Measurements from ENCODE around the gene RTN1.

Gene RTN1

GRCh38 chr14:59870277-59871165, at the start of gene RTN1:
Gene RTN1 (minus strand): TSS chr14:59870776. CDS start chr14:59870630, 146 bp downstream.
- peak; percentile 21 for DNase-seq (ENCODE audit: low spot score)

DNA sequence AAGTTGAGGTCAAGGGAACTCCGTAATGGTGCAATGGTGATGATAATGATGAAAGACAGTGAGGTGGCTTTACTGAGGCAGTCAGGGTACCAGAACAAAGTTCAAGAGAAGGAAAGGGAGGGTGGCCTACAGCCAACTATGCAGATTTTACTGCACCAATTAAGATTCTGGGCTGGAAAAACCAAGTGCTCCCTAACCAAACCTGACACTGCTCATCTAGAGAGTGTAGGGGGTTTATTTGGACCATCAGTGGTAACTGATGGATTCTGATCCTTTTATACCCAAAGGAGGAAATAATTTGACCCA, 49.8 kb upstream of the RTN1 start:
- no peak for DNase-seq (ENCODE audit: low spot score)

DNA sequence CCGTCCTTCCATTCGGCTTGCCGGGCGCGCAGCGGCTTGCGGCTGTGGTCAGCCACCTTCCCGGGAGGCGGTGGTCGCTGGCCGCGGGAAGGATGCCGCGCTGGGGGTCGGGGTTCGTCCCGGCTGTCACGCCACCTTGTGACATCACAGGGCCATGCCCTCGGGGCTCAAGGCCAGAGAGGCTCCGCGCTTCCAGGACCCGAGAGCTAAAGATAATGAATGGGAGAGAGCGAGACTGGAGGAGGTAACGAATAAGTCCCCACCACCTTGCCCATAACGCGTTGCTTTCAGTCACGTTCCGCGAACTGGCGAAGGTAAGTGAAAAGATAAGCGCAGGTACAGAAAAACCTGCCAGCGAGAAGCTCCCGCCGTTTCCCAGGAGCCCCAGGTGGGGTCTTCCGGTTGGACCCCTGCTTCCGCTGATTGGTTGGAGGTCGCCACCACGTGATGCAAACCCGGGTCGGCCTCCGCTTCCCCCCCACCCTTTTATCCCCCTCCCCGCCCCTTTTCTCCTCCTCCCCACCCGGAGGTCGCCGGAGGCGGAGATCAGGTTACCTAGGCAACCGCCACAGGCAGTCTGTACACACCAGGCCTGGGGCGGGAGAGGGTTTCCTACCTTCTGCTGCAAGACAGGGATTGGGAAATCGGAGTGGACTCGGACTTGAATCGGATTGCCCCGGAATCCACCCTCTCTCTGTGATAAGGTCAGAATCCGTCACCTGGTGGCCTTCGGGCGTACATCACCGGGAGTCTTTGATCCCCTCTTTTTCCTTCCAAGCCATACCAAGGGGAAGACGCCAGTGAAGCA, 49.2 kb upstream of the RTN1 start, which contains the start of gene LRRC9:
Gene LRRC9 (plus strand): TSS at position 575 of the 808 bp plus-strand sequence.
- DNase-seq (ENCODE audit: low spot score), result no peak

DNA sequence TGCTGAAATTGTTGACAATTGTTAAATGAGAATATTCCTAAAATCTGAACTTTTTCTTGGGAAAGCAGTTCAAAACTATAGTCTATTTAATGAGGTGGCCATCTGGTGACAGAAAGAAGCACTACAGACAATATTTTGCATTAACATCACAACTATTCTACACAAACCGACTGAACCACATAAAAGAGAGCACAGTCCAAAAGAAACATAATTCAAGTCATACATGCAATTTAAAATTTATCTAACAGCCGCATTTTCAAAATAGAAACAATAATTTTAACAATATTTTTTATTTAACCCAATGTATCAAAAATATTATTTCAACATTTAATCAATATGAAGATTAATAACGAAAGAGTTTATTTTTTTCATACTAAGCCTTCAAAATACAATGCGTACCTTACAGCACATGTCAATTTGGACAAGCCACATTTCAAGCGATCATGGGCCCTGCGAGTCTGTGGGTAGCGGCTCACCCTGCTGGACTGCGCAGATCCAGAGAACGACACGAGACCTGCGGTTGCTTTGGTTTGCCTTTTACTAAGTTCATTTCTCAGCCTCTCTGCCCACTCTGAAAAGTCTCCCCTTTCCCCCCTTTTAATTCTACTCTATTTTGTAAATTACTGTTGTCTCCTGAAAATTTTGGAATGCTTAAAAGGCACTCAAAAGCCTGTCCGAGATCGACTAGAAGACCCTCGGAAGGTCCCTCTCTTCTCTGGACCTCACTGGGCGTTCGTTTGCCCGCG, 48.4 kb upstream of the RTN1 start:
- DNase-seq (ENCODE audit: low spot score), result peak; percentile 45

- DNase-seq (ENCODE audit: low spot score), result no peak
Observed at GRCh38 chr14:59913187-59913586, 42.6 kb upstream of the RTN1 start.

GRCh38 chr14:59912443-59912842, 41.9 kb upstream of the RTN1 start:
- no peak for DNase-seq (ENCODE audit: low spot score)

- no peak for DNase-seq (ENCODE audit: low spot score)
Observed at GRCh38 chr14:59905188-59905587, 34.6 kb upstream of the RTN1 start.

- no peak for DNase-seq (ENCODE audit: low spot score)
Observed at GRCh38 chr14:59904184-59904583, 33.6 kb upstream of the RTN1 start.

DNA sequence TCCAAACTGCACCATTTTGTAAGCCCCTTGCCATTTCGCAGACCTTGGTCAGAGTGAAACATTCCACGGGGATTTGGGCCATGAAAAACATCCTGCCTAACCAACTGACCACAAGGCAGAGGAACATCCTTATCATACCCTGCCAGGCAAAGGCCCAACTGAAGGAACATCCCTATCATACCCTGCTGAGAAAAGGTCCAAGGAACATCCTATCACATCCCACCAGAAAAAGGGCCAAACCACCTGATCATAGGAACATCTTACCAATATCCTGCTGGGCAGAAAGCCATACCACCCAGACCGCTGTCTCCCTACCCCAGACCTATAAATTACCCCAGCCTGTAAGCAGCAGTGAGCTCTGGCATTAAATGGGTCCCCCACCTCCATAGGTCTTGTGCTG, 30.0 kb upstream of the RTN1 start:
- DNase-seq (ENCODE audit: low spot score), result no peak

GRCh38 chr14:59897757-59898383, 27.3 kb upstream of the RTN1 start:
- DNase-seq (ENCODE audit: low spot score), result peak; percentile 39

DNA sequence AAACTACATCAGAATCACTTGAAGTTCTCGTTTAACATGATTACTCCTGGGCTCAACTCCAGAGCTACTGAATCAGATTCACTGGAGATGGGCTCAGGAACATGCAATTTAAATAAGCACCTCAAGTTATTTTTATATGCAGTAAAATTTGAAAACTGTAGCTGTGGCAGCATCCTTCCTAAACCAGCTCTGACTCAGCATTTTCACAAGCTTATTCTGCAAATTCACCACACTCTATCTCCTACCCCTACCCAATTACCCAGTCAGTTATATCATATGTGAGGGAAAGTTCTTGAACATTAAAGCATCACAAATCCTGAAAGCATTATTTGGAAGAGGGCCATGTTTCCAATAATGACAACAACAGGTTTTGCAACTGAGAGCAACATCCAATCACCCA, 25.1 kb upstream of the RTN1 start:
- no peak for DNase-seq (ENCODE audit: low spot score)

GRCh38 chr14:59890676-59891075, 20.1 kb upstream of the RTN1 start:
- no peak for DNase-seq (ENCODE audit: low spot score)

DNA sequence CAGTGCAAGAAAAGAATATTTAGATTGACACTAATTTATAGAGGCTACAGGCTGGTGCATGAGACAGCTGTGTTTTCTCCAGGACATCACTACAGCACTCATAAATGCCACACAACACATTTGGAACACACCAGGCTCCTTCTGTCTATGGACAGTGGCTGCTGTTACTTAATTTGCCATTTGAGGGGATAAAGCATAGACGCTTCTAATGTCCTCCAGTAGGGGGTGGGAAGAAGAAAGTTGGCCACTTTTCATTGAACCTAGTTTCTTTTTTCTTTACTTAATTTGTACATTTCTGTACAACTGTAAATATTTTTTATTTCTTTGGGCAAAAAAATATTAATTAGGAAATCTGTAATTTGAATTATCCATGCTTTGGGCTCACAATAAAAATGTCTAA, 12.4 kb upstream of the RTN1 start:
- no peak for DNase-seq (ENCODE audit: low spot score)

- DNase-seq (ENCODE audit: low spot score), result no peak
Observed at GRCh38 chr14:59871166-59871495, 555 bp upstream of the RTN1 start.

DNA sequence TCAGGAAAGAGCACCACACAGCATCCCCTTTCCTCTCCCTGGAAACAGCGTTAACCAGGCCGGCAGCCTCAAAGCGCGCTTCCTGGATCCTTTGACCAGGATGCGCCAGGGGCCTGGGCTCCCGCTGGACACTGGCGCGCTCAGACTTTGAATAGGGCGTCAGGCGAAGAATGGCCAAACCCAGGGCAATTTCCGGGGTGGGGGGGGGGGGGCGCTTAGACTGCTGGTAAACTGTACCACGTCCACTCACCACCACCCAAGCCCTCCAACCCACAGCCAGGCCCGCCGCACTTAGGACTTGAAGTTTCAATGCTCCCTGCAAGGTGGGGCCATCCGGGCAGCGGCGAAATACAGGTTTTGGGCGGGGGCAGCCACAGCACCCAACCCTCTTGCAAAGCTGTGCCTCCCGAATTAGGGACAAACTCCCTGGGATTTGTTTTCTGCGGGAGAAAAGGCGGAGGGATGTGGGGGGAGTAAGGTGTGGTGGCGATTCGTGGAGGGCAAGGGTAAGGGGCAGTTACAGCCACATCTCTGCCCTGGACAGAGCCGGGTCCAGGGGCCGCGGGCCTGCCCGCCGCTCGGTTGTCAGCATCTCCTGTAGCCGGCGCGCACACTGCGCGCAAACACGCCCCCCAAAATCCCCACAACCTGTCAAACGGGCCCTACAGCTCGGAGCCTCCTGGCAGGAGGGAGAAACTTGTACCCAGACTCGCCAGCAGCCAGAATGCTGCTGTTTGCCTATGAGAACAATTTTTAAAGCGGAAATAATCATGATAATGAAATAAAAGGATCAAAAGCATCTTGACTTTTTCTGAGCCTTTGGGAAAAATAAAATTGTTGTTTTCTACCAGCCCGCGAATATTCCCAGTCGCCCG, 958 bp downstream of the RTN1 start:
- no peak for DNase-seq (ENCODE audit: low spot score)

DNA sequence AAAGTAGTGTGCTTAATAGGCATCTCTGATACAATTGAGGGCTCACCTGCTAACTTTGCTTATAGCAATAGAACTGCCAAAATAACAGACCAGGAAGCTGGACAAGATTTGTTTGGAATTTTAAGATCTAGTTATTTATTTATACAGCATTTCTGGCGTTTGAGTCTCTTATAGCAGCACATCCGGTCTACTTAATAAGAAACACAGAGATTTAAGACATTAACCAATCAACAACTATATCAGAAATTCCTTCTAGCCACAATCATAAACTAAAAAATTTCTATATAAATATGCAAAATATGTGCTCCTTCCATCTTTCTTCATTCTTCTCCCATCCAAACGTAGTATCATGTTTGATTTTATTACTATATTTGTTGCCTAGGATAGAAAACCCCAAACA, 2.6 kb downstream of the RTN1 start:
- no peak for DNase-seq (ENCODE audit: low spot score)

DNA sequence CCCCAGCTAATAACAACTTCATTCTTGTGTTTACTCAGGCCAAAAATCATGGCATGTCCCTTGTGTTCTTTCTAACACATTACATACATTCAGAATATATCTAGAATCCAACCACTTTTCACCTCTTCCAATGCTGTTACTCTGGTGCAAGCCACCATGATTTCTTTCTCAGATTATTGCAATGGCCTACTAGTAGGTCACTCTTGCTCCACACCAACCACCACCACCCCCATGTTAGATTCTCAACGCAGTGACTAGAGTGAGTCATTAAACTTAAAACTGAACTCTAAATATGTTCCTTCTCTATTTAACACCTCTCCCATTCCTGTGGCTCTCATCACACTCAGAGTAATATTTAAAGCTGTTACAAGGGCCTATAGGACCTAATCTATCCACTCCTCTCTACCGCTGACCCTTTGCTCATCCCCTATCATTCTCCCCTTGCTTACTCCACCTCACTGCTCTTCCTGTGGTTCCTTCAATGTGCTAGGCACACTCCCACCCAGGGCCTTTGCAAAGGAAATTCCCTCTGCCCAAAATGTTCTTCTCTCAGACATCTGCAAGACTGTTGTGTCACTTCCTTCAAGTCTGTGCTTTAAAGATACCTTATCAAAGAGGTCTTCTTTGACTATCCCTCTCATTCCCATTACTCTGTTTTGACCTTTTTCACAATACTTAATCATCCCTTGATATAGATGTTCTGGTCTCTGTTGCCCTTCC, 6.6 kb downstream of the RTN1 start:
- DNase-seq (ENCODE audit: low spot score), result no peak

DNA sequence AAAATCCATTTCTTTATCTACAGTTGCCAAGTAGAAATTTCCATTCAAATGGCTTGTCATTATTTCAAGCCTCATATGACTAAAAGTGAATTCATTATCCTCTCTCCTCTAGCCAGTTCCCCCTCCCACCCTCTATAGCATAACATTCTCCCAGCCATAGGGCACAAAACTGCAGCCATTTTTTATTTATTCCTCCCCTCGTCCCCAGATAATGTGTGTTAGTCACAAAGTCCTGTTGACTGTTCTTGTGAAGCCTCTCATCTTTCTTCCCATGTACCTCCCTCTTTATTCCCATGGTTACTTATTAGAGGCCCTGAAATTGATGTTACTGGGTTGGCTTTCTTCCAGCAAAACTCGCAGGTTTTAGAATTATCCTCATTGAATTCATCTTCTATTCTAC, 13.2 kb downstream of the RTN1 start:
- no peak for DNase-seq (ENCODE audit: low spot score)

DNA sequence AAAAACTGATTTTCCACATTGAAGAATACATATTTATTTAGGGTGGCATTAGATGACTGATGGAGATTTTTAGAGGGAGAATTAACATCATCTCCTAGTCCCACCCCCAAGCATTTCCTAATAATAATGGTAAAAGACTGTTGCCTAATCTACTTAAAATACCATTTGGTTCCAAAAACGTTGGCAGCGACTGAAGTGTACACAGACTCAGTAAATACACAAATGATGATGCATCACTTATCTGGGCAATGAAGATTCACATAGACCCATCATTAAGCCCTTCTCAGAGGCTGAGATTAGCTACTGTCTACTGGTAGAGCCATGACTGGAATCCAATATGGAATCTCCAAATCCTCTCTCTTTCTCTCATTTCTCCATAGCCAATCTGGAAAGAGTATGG, 18.2 kb downstream of the RTN1 start:
- DNase-seq (ENCODE audit: low spot score), result no peak

DNA sequence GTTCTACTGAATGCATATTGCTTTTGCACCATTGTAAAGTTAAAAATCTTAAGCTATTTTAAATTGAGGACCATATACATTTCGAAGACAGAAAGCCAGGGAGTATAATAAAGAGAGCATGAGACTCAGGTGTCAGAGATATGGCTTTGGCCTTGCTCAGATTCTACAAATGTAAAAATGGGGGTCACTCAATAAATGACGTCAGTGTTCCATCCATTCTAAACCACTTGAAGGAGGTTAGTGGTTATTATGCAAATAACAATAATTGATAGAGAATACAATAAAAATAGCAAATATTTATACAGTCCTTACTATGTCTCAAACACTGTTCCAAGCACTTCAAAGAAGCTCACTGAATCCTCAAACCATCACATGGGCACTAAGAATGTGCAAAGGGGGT, 20.1 kb downstream of the RTN1 start:
- DNase-seq (ENCODE audit: low spot score), result no peak
